Neural progenitor cell (in vitro differentiated cells): ENCODE data around the gene SIPA1L3. TPM values are rescaled to one million over a fixed set of nuclear protein-coding genes. Genes with fewer than 3 reads are reported as not detected.

Source experiments
- DNase-seq: peaks from one replicate; pipeline ENCODE4 v3.0.0-alpha.2; 2016; ENCODE audit warnings: low spot score
- H2AFZ ChIP-seq: fragments of 200-600 bp; sonication (generic); replicated peaks from 2 replicates; pipeline ENCODE4 v1.6.1; 2016; ENCODE audit warnings: antibody characterized with exemption
- H3F3A ChIP-seq: fragments of 200-600 bp; sonication (generic); 2 replicates; pipeline ENCODE4 v1.6.1; 2016; ENCODE audit warnings: antibody characterized with exemption, low read depth
- H3K27ac ChIP-seq: fragments of 200-600 bp; sonication (generic); 2 replicates; pipeline ENCODE4 v1.5.1; 2016; ENCODE audit warnings: mild to moderate bottlenecking
- H3K27me3 ChIP-seq: fragments of 200-600 bp; sonication (generic); 2 replicates; pipeline ENCODE4 v1.6.1; 2016; ENCODE audit warnings: mild to moderate bottlenecking, moderate library complexity
- H3K36me3 ChIP-seq: fragments of 200-600 bp; sonication (generic); 2 replicates; pipeline ENCODE4 v1.5.1; 2016
- H3K4me1 ChIP-seq: fragments of 200-600 bp; sonication (generic); 2 replicates; pipeline ENCODE4 v1.6.1; 2016; ENCODE audit warnings: mixed run types
- H3K4me2 ChIP-seq: fragments of 200-600 bp; sonication (generic); 2 replicates; pipeline ENCODE4 v1.6.1; 2016
- H3K4me3 ChIP-seq: fragments of 200-600 bp; sonication (generic); 2 replicates; pipeline ENCODE4 v1.5.1; 2016
- H3K79me2 ChIP-seq: fragments of 200-600 bp; sonication (generic); 2 replicates; pipeline ENCODE4 v1.6.1; 2016; ENCODE audit warnings: low read depth
- H3K9ac ChIP-seq: fragments of 200-600 bp; sonication (generic); 2 replicates; pipeline ENCODE4 v1.6.1; 2016
- H3K9me3 ChIP-seq: fragments of 200-600 bp; sonication (generic); 2 replicates; pipeline ENCODE4 v1.5.1; 2016; ENCODE audit warnings: low read depth
- H4K20me1 ChIP-seq: fragments of 200-600 bp; sonication (generic); 2 replicates; pipeline ENCODE4 v1.6.1; 2016; ENCODE audit warnings: low read depth
- H3K27ac Mint-ChIP-seq: 3 replicates; pipeline ENCODE4 v1.8.0; 2021; ENCODE audit warnings: mixed read lengths
- H3K27me3 Mint-ChIP-seq: 2 replicates; pipeline ENCODE4 v1.8.0; 2022; ENCODE audit warnings: low read depth, mild to moderate bottlenecking, inconsistent platforms, moderate library complexity, mixed read lengths; ENCODE audit not compliant: insufficient read depth
- H3K36me3 Mint-ChIP-seq: 3 replicates; pipeline ENCODE4 v1.8.0; 2021; ENCODE audit warnings: mixed read lengths
- H3K4me1 Mint-ChIP-seq: 3 replicates; pipeline ENCODE4 v1.8.0; 2021; ENCODE audit warnings: mixed read lengths
- H3K4me3 Mint-ChIP-seq: 3 replicates; pipeline ENCODE4 v1.8.0; 2021; ENCODE audit warnings: mild to moderate bottlenecking, moderate library complexity, mixed read lengths
- H3K9me3 Mint-ChIP-seq: 3 replicates; pipeline ENCODE4 v1.8.0; 2020; ENCODE audit warnings: mixed read lengths
- EZH2 ChIP-seq: fragments of 200-600 bp; sonication (generic); IDR thresholded peaks from 2 replicates; pipeline ENCODE4 v1.6.1; 2017; ENCODE audit warnings: antibody characterized with exemption, mild to moderate bottlenecking, moderate library complexity
- EZH2phosphoT487 ChIP-seq: fragments of 200-600 bp; sonication (generic); IDR thresholded peaks from 2 replicates; pipeline ENCODE4 v1.6.1; 2017; ENCODE audit warnings: antibody characterized with exemption
- total RNA-seq: library from RNA; depleted of rRNA; stranded (reverse); fragments of >200 nt; gene quantifications from 2 replicates; pipeline ENCODE4 v1.2.3, GENCODE V29; 2015; ENCODE audit warnings: low replicate concordance
- TF ChIP-seq, protein P1 (sequence below): fragments of 200-600 bp; sonication (generic); IDR thresholded peaks from 2 replicates; pipeline ENCODE4 v1.5.1; 2017; ENCODE audit warnings: antibody characterized with exemption, mild to moderate bottlenecking

SIPA1L3 gene
- total RNA-seq, 1 donor from 2014 or later, result 19.2 TPM

- TF ChIP-seq EZH2phosphoT487 (no peak), EZH2 (no peak)
- TF ChIP-seq, protein P1, sequence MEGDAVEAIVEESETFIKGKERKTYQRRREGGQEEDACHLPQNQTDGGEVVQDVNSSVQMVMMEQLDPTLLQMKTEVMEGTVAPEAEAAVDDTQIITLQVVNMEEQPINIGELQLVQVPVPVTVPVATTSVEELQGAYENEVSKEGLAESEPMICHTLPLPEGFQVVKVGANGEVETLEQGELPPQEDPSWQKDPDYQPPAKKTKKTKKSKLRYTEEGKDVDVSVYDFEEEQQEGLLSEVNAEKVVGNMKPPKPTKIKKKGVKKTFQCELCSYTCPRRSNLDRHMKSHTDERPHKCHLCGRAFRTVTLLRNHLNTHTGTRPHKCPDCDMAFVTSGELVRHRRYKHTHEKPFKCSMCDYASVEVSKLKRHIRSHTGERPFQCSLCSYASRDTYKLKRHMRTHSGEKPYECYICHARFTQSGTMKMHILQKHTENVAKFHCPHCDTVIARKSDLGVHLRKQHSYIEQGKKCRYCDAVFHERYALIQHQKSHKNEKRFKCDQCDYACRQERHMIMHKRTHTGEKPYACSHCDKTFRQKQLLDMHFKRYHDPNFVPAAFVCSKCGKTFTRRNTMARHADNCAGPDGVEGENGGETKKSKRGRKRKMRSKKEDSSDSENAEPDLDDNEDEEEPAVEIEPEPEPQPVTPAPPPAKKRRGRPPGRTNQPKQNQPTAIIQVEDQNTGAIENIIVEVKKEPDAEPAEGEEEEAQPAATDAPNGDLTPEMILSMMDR, result no peak
- Mint-ChIP-seq H3K36me3 (peaks cover 6% of the 10 kb centered on the region), H3K4me1 (peaks cover 10% of the 10 kb centered on the region), H3K27me3 (peaks cover 2% of the 10 kb centered on the region), H3K27ac (no peak overlapping the region), H3K9me3 (no peaks in the 10 kb centered on the region), H3K4me3 (no peak overlapping the region)
- H2AFZ ChIP-seq, result no peak overlapping the region
- no peaks in the 10 kb centered on the region for H3K79me2 ChIP-seq
- H3K9ac ChIP-seq, result no peak overlapping the region
- peaks cover 12% of the 10 kb centered on the region for H3F3A ChIP-seq
- no peaks in the 10 kb centered on the region for H3K9me3 ChIP-seq
- no peak overlapping the region for H3K4me3 ChIP-seq
- no peaks in the 10 kb centered on the region for H3K4me1 ChIP-seq
- H3K4me2 ChIP-seq, result no peak overlapping the region
- no peaks in the 10 kb centered on the region for H3K27me3 ChIP-seq
- no peaks in the 10 kb centered on the region for H3K36me3 ChIP-seq
- H3K27ac ChIP-seq, result no peak overlapping the region
- peaks cover 16% of the 10 kb centered on the region for H4K20me1 ChIP-seq
- no peak for DNase-seq
These were observed 238.6 kb downstream of the SIPA1L3 start for GRCh38 chr19:38145623-38146022.

- TF ChIP-seq, protein P1, result no peak
- TF ChIP-seq EZH2phosphoT487 (no peak), EZH2 (no peak)
- Mint-ChIP-seq H3K27me3 (peaks cover 2% of the 10 kb centered on the region), H3K4me1 (peaks cover under 1% of the 10 kb centered on the region), H3K27ac (no peak overlapping the region), H3K9me3 (no peaks in the 10 kb centered on the region), H3K36me3 (peaks cover 13% of the 10 kb centered on the region), H3K4me3 (no peak overlapping the region)
- H3K4me1 ChIP-seq, result no peaks in the 10 kb centered on the region
- peaks cover 3% of the 10 kb centered on the region for H4K20me1 ChIP-seq
- no peaks in the 10 kb centered on the region for H3F3A ChIP-seq
- no peaks in the 10 kb centered on the region for H3K79me2 ChIP-seq
- H3K4me3 ChIP-seq, result no peak overlapping the region
- no peak overlapping the region for H3K4me2 ChIP-seq
- H3K27me3 ChIP-seq, result no peaks in the 10 kb centered on the region
- no peak overlapping the region for H3K9ac ChIP-seq
- H3K27ac ChIP-seq, result no peak overlapping the region
- no peaks in the 10 kb centered on the region for H3K9me3 ChIP-seq
- H3K36me3 ChIP-seq, result no peaks in the 10 kb centered on the region
- DNase-seq, result no peak
- no peak overlapping the region for H2AFZ ChIP-seq
These were observed 241.3 kb downstream of the SIPA1L3 start for GRCh38 chr19:38148337-38148736.

DNA sequence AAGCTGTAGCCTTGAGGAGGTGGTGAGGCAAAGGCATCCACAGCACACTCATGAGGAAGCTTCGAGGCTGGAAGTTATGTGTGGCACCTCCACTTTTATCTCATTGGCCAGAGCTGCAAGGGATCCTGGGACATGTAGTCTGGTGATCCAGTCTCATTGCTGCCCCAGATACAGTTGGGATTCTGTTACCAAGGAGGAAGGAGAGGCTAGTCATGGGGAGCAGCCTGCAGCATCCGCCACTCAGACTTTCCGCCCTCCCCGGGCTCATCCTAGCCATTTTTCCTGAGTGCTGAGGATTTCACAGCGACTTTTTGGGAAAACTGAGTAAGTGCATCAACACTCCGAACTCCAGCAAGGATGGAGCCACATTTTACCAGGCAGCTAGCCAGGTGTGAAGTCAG lies 242.7 kb downstream of the SIPA1L3 start:
- Histone ChIP-seq H3K4me3 (no peak overlapping the region), H3K27me3 (no peaks in the 10 kb centered on the region), H3K4me2 (no peak overlapping the region), H3K9me3 (no peaks in the 10 kb centered on the region), H3K27ac (no peak overlapping the region), H3K9ac (no peak overlapping the region), H3K4me1 (no peaks in the 10 kb centered on the region), H3K79me2 (no peaks in the 10 kb centered on the region), H3K36me3 (no peaks in the 10 kb centered on the region), H2AFZ (no peak overlapping the region), H3F3A (no peaks in the 10 kb centered on the region), H4K20me1 (peaks cover 3% of the 10 kb centered on the region)
- Mint-ChIP-seq H3K27me3 (peaks cover 2% of the 10 kb centered on the region), H3K9me3 (no peaks in the 10 kb centered on the region), H3K4me1 (no peaks in the 10 kb centered on the region), H3K4me3 (no peak overlapping the region), H3K36me3 (peaks cover 13% of the 10 kb centered on the region), H3K27ac (no peak overlapping the region)
- no peak for DNase-seq
- no peak for TF ChIP-seq EZH2phosphoT487
- TF ChIP-seq, protein P1, result no peak
- no peak for TF ChIP-seq EZH2
